Activated T-helper 17 cell treated with anti-CD3 and anti-CD28 coated beads, Interleukin-2, amount 50 U/mL, for 72 hours (primary cell): Measurements from ENCODE around the gene ARMH3. TPM values are rescaled to one million over a fixed set of nuclear protein-coding genes. Genes with fewer than 3 reads are reported as not detected.
A peak's percentile ranks its signal among the peaks of the same experiment; 100 is the strongest.
"Not testable (repeated sequence)": the region's sequence is repeated elsewhere in the genome, so short reads cannot be mapped to it uniquely, and the experiment has no call there.

Source experiments
- ATAC-seq: fragments of 150-1000 bp; cut with Tn5 transposase; replicated peaks from 2 replicates; pipeline ENCODE4 v1.10.0; 2021; ENCODE audit warnings: mild to moderate bottlenecking, moderate library complexity
- H3K27ac Mint-ChIP-seq: one replicate; pipeline ENCODE4 v1.8.0; 2022; ENCODE audit warnings: mixed read lengths
- H3K27me3 Mint-ChIP-seq: one replicate; pipeline ENCODE4 v1.8.0; 2022; ENCODE audit warnings: mixed read lengths
- H3K36me3 Mint-ChIP-seq: one replicate; pipeline ENCODE4 v1.8.0; 2022; ENCODE audit warnings: low read depth, mild to moderate bottlenecking, mixed read lengths
- H3K4me1 Mint-ChIP-seq: one replicate; pipeline ENCODE4 v1.8.0; 2022; ENCODE audit warnings: mixed read lengths
- H3K4me3 Mint-ChIP-seq: one replicate; pipeline ENCODE4 v1.8.0; 2022; ENCODE audit warnings: mild to moderate bottlenecking, mixed read lengths
- H3K9me3 Mint-ChIP-seq: one replicate; pipeline ENCODE4 v1.8.0; 2022; ENCODE audit warnings: mixed read lengths
- total RNA-seq, 2 donors: library from RNA; stranded (reverse); gene quantifications; one replicate each; pipeline ENCODE4 v1.2.3, GENCODE V29; 2022

Gene ARMH3
- total RNA-seq, 2 donors from 2014 or later = 27.7 to 38.5 TPM

GRCh38 chr10:102017295-102017694 lies 38.7 kb downstream of the ARMH3 start:
- H3K9me3 Mint-ChIP-seq = no peaks in the 10 kb centered on the region
- H3K27me3 Mint-ChIP-seq = no peaks in the 10 kb centered on the region
- no peak for ATAC-seq
- peaks cover 75% of the 10 kb centered on the region for H3K36me3 Mint-ChIP-seq
- H3K27ac Mint-ChIP-seq = peak overlapping the region; percentile 42
- H3K4me3 Mint-ChIP-seq = no peak overlapping the region
- no peaks in the 10 kb centered on the region for H3K4me1 Mint-ChIP-seq

GRCh38 chr10:102016416-102016815 lies 39.6 kb downstream of the ARMH3 start:
- no peaks in the 10 kb centered on the region for H3K4me1 Mint-ChIP-seq
- peak overlapping the region; percentile 42 for H3K27ac Mint-ChIP-seq
- no peak for ATAC-seq
- H3K9me3 Mint-ChIP-seq = no peaks in the 10 kb centered on the region
- H3K36me3 Mint-ChIP-seq = peaks cover 72% of the 10 kb centered on the region
- H3K4me3 Mint-ChIP-seq = no peak overlapping the region
- no peaks in the 10 kb centered on the region for H3K27me3 Mint-ChIP-seq

- no peaks in the 10 kb centered on the region for H3K27me3 Mint-ChIP-seq
- no peaks in the 10 kb centered on the region for H3K9me3 Mint-ChIP-seq
- H3K36me3 Mint-ChIP-seq = peaks cover 82% of the 10 kb centered on the region
- H3K27ac Mint-ChIP-seq = no peak overlapping the region
- no peak for ATAC-seq
- peaks cover 4% of the 10 kb centered on the region for H3K4me1 Mint-ChIP-seq
- no peak overlapping the region for H3K4me3 Mint-ChIP-seq
Measured at GRCh38 chr10:102010961-102011360, 45.0 kb downstream of the ARMH3 start.

GRCh38 chr10:102009801-102010425 lies 46.1 kb downstream of the ARMH3 start:
- Mint-ChIP-seq H3K9me3 (no peaks in the 10 kb centered on the region), H3K27me3 (no peaks in the 10 kb centered on the region), H3K36me3 (peaks cover 88% of the 10 kb centered on the region), H3K27ac (no peak overlapping the region), H3K4me3 (no peak overlapping the region), H3K4me1 (peaks cover 4% of the 10 kb centered on the region)
- peak; percentile 81 for ATAC-seq

GRCh38 chr10:102007796-102008195 lies 48.2 kb downstream of the ARMH3 start:
- no peak for ATAC-seq
- Mint-ChIP-seq H3K9me3 (no peaks in the 10 kb centered on the region), H3K4me3 (no peak overlapping the region)

GRCh38 chr10:102007031-102007430 lies 48.9 kb downstream of the ARMH3 start:
- H3K36me3 Mint-ChIP-seq = peaks cover 88% of the 10 kb centered on the region
- not testable (repeated sequence) for H3K27me3 Mint-ChIP-seq, H3K4me1 Mint-ChIP-seq, H3K27ac Mint-ChIP-seq, H3K4me3 Mint-ChIP-seq, ATAC-seq, H3K9me3 Mint-ChIP-seq

More at GRCh38 chr10:102007796-102008195, 48.2 kb downstream of the ARMH3 start:
- Mint-ChIP-seq H3K4me1 (peaks cover 8% of the 10 kb centered on the region), H3K27me3 (no peaks in the 10 kb centered on the region), H3K27ac (no peak overlapping the region), H3K36me3 (peaks cover 85% of the 10 kb centered on the region)

GRCh38 chr10:102004376-102004775 lies 51.6 kb downstream of the ARMH3 start:
- H3K4me3 Mint-ChIP-seq = no peak overlapping the region
- peaks cover 89% of the 10 kb centered on the region for H3K36me3 Mint-ChIP-seq
- H3K27ac Mint-ChIP-seq = no peak overlapping the region
- H3K4me1 Mint-ChIP-seq = peaks cover 15% of the 10 kb centered on the region
- H3K27me3 Mint-ChIP-seq = no peaks in the 10 kb centered on the region
- H3K9me3 Mint-ChIP-seq = no peaks in the 10 kb centered on the region
- ATAC-seq = no peak

GRCh38 chr10:102003541-102003940 lies 52.4 kb downstream of the ARMH3 start:
- no peak for ATAC-seq
- H3K4me1 Mint-ChIP-seq = peaks cover 15% of the 10 kb centered on the region
- H3K27ac Mint-ChIP-seq = no peak overlapping the region
- peaks cover 85% of the 10 kb centered on the region for H3K36me3 Mint-ChIP-seq
- no peak overlapping the region for H3K4me3 Mint-ChIP-seq
- H3K9me3 Mint-ChIP-seq = no peaks in the 10 kb centered on the region
- no peaks in the 10 kb centered on the region for H3K27me3 Mint-ChIP-seq

- Mint-ChIP-seq H3K27me3 (no peaks in the 10 kb centered on the region), H3K27ac (peak overlapping the region; percentile 73), H3K4me1 (peaks cover 11% of the 10 kb centered on the region), H3K4me3 (peak overlapping the region; percentile 31), H3K36me3 (peaks cover 90% of the 10 kb centered on the region), H3K9me3 (no peaks in the 10 kb centered on the region)
- ATAC-seq = peak; percentile 90
Measured at GRCh38 chr10:102001435-102002068, 54.4 kb downstream of the ARMH3 start.

GRCh38 chr10:101997803-101998202 lies 58.2 kb downstream of the ARMH3 start:
- Mint-ChIP-seq H3K4me1 (peaks cover 7% of the 10 kb centered on the region), H3K36me3 (peaks cover 91% of the 10 kb centered on the region), H3K27ac (no peak overlapping the region), H3K9me3 (no peaks in the 10 kb centered on the region), H3K27me3 (no peaks in the 10 kb centered on the region), H3K4me3 (no peak overlapping the region)
- ATAC-seq = peak; percentile 38

- H3K36me3 Mint-ChIP-seq = peaks cover 92% of the 10 kb centered on the region
Measured at GRCh38 chr10:101995451-101996063, 60.4 kb downstream of the ARMH3 start.

GRCh38 chr10:101993651-101994200 lies 62.2 kb downstream of the ARMH3 start:
- Mint-ChIP-seq H3K9me3 (no peaks in the 10 kb centered on the region), H3K4me3 (no peak overlapping the region), H3K36me3 (peaks cover 97% of the 10 kb centered on the region), H3K27me3 (no peaks in the 10 kb centered on the region), H3K27ac (no peak overlapping the region), H3K4me1 (no peaks in the 10 kb centered on the region)
- ATAC-seq = no peak

More at GRCh38 chr10:101995451-101996063, 60.4 kb downstream of the ARMH3 start:
- H3K4me3 Mint-ChIP-seq = no peak overlapping the region
- no peaks in the 10 kb centered on the region for H3K4me1 Mint-ChIP-seq
- H3K27ac Mint-ChIP-seq = peak overlapping the region; percentile 17
- H3K27me3 Mint-ChIP-seq = no peaks in the 10 kb centered on the region
- ATAC-seq = no peak
- no peaks in the 10 kb centered on the region for H3K9me3 Mint-ChIP-seq

GRCh38 chr10:101993221-101993620 lies 62.8 kb downstream of the ARMH3 start:
- H3K4me1 Mint-ChIP-seq = no peaks in the 10 kb centered on the region
- H3K9me3 Mint-ChIP-seq = no peaks in the 10 kb centered on the region
- no peak for ATAC-seq

GRCh38 chr10:101987136-101987535 lies 68.8 kb downstream of the ARMH3 start:
- H3K4me1 Mint-ChIP-seq = no peaks in the 10 kb centered on the region
- peaks cover 83% of the 10 kb centered on the region for H3K36me3 Mint-ChIP-seq
- no peak overlapping the region for H3K4me3 Mint-ChIP-seq
- no peak for ATAC-seq
- H3K9me3 Mint-ChIP-seq = no peaks in the 10 kb centered on the region
- no peak overlapping the region for H3K27ac Mint-ChIP-seq
- H3K27me3 Mint-ChIP-seq = no peaks in the 10 kb centered on the region

More at GRCh38 chr10:101993221-101993620, 62.8 kb downstream of the ARMH3 start:
- no peak overlapping the region for H3K27ac Mint-ChIP-seq
- peaks cover 97% of the 10 kb centered on the region for H3K36me3 Mint-ChIP-seq
- no peaks in the 10 kb centered on the region for H3K27me3 Mint-ChIP-seq
- H3K4me3 Mint-ChIP-seq = no peak overlapping the region

GRCh38 chr10:101986624-101986971 lies 69.4 kb downstream of the ARMH3 start:
- no peak for ATAC-seq
- H3K9me3 Mint-ChIP-seq = no peaks in the 10 kb centered on the region
- H3K4me3 Mint-ChIP-seq = no peak overlapping the region
- peak overlapping the region; percentile 21 for H3K27ac Mint-ChIP-seq
- H3K27me3 Mint-ChIP-seq = no peaks in the 10 kb centered on the region
- peaks cover 83% of the 10 kb centered on the region for H3K36me3 Mint-ChIP-seq
- no peaks in the 10 kb centered on the region for H3K4me1 Mint-ChIP-seq
